NOMO-1 treated with DMSO at 0.1 percent for 48 hours (cell line): ENCODE data around the gene ZCCHC7.

ENCODE experiments used
- DNase-seq: peaks from one replicate; lab custom pipeline; 2025; ENCODE audit not compliant: unreplicated experiment; lab: John Stamatoyannopoulos, UW

ZCCHC7 gene

DNA sequence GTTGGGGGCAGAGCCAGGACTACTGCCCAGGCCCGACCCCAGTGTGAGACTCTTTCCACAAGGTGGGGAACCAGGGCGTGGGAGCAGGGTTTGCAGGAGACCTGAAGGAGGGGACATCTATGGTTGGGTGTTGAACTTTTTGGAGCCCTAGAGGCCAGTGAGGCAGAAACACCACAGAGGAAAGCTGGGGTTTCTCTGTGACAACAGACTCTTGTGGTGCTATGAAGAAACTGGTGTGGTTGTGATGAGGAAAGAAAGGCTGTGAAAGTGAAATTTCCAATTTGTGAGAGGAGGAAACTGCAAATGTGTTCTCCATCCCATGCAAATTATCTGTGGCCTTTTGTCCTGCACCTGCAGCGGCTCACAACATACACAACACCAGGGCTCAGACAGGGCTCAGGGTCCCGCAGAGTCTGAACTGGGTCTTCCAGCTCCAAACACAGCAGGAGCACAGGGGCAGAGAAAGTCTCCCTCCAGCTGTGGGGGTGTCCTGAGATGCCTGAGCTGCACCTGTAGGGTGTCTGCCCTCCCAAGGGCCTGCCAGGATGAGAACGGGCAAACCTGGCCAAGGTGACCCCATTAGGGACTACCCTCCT is 250.7 kb downstream of the ZCCHC7 start:
- no peak for DNase-seq

- DNase-seq = no peak
These were observed 251.4 kb downstream of the ZCCHC7 start for GRCh38 chr9:37371565-37372464.

GRCh38 chr9:37372839-37373238 is 252.5 kb downstream of the ZCCHC7 start:
- no peak for DNase-seq

DNA sequence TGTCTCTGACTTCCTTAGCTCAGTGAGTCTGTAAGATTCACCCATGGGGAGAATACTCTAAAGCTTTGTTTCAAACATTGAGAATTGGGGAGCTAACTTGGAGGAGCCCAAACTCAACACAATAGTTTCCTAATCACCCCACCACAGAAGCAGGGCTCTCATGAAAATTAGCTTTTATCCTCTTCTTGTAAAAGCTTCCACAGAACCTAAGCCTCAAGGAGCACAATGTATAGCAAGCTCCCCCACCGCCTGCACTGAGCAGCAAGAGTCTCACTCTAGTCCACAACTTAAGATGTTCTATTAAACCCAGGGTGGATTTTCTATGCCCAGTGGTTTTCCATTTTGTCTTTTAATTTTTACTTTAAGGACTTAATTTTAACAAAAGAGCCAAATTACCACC is 253.2 kb downstream of the ZCCHC7 start:
- DNase-seq = no peak

DNA sequence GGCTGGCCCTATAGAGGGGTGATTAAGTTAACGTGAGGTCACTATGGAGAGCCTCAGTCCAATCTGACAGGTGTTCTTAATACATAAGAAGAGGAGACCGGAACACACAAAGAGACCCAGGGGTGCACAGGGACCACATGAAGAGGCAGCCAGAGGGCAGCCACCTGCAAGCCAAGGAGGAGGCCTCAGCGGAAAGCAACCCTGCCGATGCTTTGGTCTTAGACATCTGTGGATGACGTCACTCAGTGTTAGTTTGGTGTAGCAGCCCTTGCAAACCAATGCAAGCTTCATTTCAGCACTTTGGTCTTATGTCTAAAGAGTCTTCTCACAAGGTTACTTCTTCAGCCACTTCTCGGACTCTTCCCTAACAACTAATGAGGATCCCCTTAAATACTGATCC is 254.5 kb downstream of the ZCCHC7 start:
- DNase-seq = no peak

DNA sequence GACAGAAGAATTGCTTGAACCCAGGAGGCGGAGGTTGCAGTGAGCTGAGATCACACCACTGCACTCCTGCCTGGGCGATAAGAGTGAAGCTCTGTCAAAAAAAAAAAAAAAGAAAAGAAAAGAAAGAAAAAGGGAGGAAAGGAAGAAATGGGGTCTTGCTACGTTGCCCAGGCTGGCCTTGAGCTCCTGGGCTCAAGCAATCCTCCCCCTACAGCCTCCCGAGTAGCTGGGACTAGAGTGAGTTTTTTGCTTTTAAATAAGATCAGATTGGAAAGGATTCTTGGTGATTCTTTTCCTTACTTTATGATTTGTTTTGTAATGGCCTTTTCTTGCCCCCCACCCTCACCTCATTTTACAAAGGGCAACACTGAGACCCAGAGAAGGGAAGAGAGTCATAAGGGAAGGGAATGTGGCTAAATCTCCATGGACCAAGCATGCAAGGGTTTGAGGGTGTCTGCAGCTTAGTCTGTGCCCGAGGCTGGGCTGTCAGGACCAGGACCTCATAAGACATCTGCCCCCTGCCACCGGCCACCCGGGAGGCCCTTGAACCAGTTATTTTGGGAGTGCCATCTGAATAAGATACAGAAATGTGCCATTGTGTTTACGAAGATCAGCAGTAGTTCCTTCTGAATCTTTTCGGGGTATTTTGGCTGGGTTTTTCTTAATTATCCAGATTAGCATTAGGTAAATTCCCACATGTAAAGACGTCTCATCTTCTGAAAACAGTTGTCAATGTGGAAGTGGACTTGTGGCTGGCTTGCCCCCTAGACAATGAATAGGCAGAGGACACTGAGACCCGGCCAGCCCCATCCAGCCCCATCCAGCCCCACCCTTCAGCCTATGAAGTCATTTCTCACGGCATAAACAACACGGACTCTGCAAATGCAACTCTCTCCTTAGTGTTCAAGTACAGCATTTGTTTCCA is 257.6 kb downstream of the ZCCHC7 start:
- no peak for DNase-seq

GRCh38 chr9:37378613-37379004 is 258.2 kb downstream of the ZCCHC7 start:
- DNase-seq = no peak

- no peak for DNase-seq
These were observed 259.5 kb downstream of the ZCCHC7 start for GRCh38 chr9:37379835-37380234.

DNA sequence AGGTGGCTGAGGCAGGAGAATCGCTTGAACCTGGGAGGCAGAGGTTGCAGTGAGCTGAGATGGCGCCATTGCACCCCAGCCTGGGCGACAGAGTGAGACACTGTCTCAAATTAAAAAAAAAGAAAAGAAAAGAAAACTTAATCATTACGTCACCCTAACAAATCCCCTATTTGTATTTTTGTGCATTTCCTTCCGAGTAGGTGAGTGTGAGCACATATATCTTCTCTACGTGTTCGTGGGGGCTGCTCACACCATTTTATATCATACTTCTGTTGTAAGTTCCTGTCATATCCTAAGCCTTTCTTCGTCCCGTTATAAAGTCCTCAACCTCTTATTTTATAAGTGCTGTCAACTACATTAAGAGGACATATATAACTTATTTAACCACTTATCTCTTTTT is 260.2 kb downstream of the ZCCHC7 start:
- DNase-seq = no peak

DNA sequence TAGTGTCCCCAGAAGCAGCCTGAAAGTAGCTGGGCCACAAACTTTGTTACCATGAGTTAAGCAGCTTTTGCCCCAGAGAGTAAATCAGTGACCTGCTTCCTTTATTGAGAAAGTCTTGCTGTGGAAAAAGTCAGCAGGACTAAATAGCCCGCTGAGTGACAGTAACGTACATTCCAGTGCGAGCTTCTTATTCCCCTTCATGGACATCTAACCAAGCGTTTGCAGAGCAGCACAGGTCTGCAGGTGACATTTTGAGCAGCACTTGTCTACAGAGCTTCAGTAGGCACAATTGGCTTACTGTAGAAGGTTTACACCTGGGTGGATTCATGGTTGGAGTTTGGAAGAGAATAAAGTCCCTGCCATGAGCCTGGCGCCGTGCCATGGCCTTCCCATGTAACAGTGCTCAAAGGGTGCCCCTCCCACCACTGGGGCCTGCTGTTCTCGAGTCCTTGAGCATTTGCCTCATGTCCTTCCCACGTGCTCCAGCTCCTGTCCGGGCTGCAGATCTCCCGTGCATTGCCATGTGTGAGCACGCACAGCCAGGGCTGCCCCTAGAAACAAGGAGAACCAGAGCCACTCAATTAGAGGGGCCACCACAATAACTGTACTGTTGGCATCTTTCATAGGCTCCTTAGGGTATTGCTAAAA is 260.8 kb downstream of the ZCCHC7 start:
- no peak for DNase-seq

DNA sequence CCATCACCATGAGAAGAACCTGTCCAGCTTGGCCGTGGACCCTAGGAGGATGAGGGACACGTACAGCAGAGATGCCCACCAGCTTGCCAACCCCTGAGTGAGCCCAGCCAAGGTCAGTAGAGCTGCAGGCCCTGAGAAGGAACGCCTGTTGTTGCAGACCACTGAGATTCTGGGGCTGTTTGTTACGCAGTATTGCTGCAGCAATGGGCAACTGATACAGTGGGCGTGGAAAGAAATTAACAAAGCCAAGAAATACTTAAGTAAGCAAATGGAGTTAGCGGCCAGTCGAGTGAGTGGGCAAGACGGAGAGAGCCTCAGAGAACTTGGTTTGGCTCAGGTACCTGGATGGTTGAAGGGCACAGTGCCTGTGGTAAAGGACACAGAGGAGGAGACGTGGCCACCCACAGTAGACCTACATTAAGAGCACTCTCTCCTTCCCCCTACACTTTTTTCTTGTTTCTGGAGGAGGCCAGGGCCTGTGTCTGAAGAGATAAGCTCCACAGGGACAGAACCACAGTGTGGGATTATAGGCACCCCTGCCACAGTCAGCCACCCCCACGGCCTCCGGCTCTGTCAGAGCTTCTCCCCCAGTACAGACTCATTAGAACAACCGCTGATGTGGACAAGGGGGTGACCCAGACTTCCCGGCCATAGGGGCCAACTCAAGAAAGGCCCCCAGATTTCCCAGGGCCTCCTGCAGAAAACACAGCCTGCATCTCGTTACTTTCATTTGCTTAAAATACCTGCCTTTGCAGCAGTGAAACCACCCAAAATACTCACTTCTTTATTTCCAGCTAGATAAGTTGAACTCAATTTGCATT is 262.0 kb downstream of the ZCCHC7 start:
- no peak for DNase-seq

DNA sequence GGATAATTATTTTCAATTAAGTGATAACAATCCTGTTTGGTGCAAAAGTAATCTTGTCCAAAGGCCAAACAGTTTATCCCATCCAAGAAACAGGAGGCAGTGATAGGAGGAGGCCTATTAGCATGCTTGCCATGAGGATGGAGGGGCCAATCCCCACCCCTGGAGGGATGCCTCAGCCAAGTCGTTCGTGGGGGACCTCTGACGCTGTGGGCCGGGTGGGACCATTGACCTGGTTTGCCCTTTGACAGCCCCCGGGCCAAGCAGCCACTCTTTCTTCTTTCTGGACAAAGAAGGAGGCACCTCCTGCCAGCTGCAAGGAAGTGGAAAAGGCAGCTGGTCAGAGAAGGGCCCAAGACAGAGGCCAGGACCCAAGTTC is 262.6 kb downstream of the ZCCHC7 start:
- DNase-seq = no peak

GRCh38 chr9:37383393-37383792 is 263.0 kb downstream of the ZCCHC7 start:
- no peak for DNase-seq

GRCh38 chr9:37383876-37384746 is 263.7 kb downstream of the ZCCHC7 start:
- DNase-seq = no peak

GRCh38 chr9:37385286-37385685 is 264.9 kb downstream of the ZCCHC7 start:
- DNase-seq = no peak

- DNase-seq = no peak
These were observed 266.6 kb downstream of the ZCCHC7 start for GRCh38 chr9:37386988-37387387.

DNA sequence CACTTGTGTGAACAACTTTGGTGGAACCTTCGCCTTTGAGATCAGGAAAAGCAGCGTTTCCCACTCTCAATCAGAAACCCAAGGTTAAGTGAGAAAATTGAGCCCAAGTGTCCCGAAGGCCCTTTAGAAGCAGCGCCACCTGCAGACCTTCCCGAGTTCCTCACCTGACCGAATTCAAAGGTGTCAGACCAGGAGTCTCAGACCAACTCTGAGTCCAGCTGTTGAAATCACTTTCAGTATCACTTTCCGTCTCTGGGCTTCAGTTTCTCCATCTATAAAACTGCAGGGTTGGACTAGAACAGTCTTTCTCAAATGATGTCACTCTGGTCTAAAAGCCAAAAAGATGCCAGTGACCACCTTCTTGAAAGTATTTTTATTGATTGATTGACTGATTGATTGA is 270.4 kb downstream of the ZCCHC7 start:
- DNase-seq = peak; percentile 3

DNA sequence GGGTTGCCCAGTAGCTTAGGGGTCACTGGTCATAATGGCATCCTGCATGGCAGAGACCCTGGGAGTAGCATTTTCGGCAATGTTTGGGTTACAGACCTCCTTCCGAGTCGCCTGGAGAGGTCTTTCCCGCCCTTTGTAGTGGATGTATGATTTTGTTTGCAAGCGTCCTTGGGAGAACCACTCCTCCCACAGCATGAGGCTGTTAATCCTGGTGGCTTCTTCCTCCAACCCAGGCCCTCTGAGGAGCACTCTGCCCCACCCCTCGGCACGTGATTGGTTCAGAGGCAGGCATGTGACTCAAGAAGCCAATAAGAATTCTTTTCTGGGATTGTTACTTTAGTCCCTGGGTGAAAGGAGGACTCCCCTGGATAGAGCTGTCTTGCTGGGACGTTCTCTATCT is 271.9 kb downstream of the ZCCHC7 start:
- no peak for DNase-seq

- no peak for DNase-seq
These were observed 274.9 kb downstream of the ZCCHC7 start for GRCh38 chr9:37395229-37395628.
